Heart right ventricle (tissue), 16 donors: ENCODE results near the gene EDEM1. TPM values are rescaled to one million over a fixed set of nuclear protein-coding genes. Genes with fewer than 3 reads are reported as not detected.

Experiments
- ATAC-seq, 8 donors: fragments of 200-7000 bp; cut with Tn5 transposase; one replicate each; pipeline ENCODE4 v1.9.1; 2020; ENCODE audit warnings: mild to moderate bottlenecking in 8 of 8, moderate library complexity in 8 of 8, moderate number of reproducible peaks in 1 of 8
- DNase-seq, 2 donors: peaks; one replicate each; pipeline ENCODE4 v3.0.0-alpha.2; 2020
- H3K27ac ChIP-seq, 10 donors: fragments of 200-600 bp; sonication (generic) in 2 of 10; one replicate each; pipeline versions ENCODE4 v1.5.0 to v1.8.0; 2020 to 2022; ENCODE audit warnings: mild to moderate bottlenecking in 3 of 10
- H3K27me3 ChIP-seq, 7 donors: fragments of 200-600 bp; one replicate each; pipeline ENCODE4 v1.8.0; 2021 to 2022; ENCODE audit warnings: mild to moderate bottlenecking in 2 of 7
- H3K36me3 ChIP-seq, 9 donors: fragments of 200-600 bp; sonication (generic) in 1 of 9; one replicate each; pipeline versions ENCODE4 v1.5.0 to v1.8.0; 2020 to 2022; ENCODE audit warnings: mild to moderate bottlenecking in 2 of 9
- H3K4me1 ChIP-seq, 9 donors: fragments of 200-600 bp; sonication (generic) in 1 of 9; one replicate each; pipeline versions ENCODE4 v1.5.0 to v1.8.0; 2020 to 2022; ENCODE audit warnings: mild to moderate bottlenecking in 4 of 9
- H3K4me3 ChIP-seq, 10 donors: fragments of 200-600 bp; sonication (generic) in 2 of 10; one replicate each; pipeline versions ENCODE4 v1.5.0 to v1.8.0; 2020 to 2022; ENCODE audit warnings: mild to moderate bottlenecking in 7 of 10, moderate library complexity in 2 of 10
- H3K9me3 ChIP-seq, 11 donors: fragments of 200-600 bp in 10 of 11; sonication (generic) in 2 of 11; one replicate each; pipeline versions ENCODE4 v1.5.0 to v1.8.0; 2013 to 2022; ENCODE audit warnings: mild to moderate bottlenecking in 2 of 11, control low read depth in 1 of 11, moderate library complexity in 1 of 11
- WGBS, 2 donors: extraction: QIAGEN DNeasy Blood & Tissue Kit; methylation state at CpG; one replicate each; pipeline ENCODE4 v1.1.7; 2013; ENCODE audit warnings: inconsistent platforms in 1 of 2; 5-methylcytosine and 5-hydroxymethylcytosine counted together
- intact Hi-C, 10 donors: fragments of 100-400 bp; cut with DNase I; formaldehyde crosslinking; loops; one replicate each; pipeline versions ENCODE4 v1.11.1 to v1.14.2; 2022
- polyA plus RNA-seq, 2 donors: library from polyadenylated mRNA; stranded (reverse); fragments of 200-250 nt; gene quantifications; one replicate each; pipeline ENCODE4 v1.2.3, GENCODE V29; 2013
- total RNA-seq, 10 donors: library from RNA; stranded (reverse); fragmentation: NEBNext Ultra II Directional in 3 of 10; extraction: Animal tissue kit (Norgen Biotek cat#: 25700) in 3 of 10; gene quantifications; one replicate each; pipeline versions ENCODE4 v1.2.1 to v1.2.4, GENCODE V29; 2021 to 2023
- TF ChIP-seq, protein P1 (sequence below), 9 donors: fragments of 200-600 bp; sonication (generic) in 2 of 9; IDR thresholded peaks; one replicate each; pipeline versions ENCODE4 v1.5.0 to v1.8.0; 2021 to 2022; ENCODE audit warnings: antibody characterized with exemption in 9 of 9, mild to moderate bottlenecking in 5 of 9, moderate library complexity in 1 of 9
- donor health status: Arrhythmogenic right ventricular cardiomyopathy.
- donor health status: ischemic (EF 13 %, LVEDD 7.1; RV severe dilation, severe dysfunction).
- donor health status: healthy with polysubstance abuse.
- donor health status: DM: no; HTN: yes; CAD: no.
- donor health status: DM: no; HTN: no; CAD: no.
- donor health status: ischemic (EF 25% LVEDD 6.9; RV normal size, moderate dysfunction).
- donor health status: ischemic (EF 25% LVEDD 5.7; RV mildly dilated, moderate dysfunction).
- donor health status: healthy.
- donor health status: DM: yes; HTN: yes; CAD: no.
- donor health status: Ischemic cardiomyopathy.
- donor health status: ischemic (EF 35%, LVEDD 5.7; RV mildly dilated, moderate dysfunction).
- donor health status: nonischemic (EF 11% LVEDD 7.7; RV severe dilation, severe dysfunction).
- donor health status: DM: yes; HTN: yes; CAD: no.
- donor health status: PGD.
- donor health status: ischemic (EF 29% LVEDD 5.4; RV normal size, mild dysfunction).
- donor health status: nonischemic (EF 23%, LVEDD 6.1; RV moderate dilation, normal function).

Gene EDEM1
- total and polyA plus RNA-seq, 12 donors, result 2.2 to 19.0 (median 9.1) TPM

DNA sequence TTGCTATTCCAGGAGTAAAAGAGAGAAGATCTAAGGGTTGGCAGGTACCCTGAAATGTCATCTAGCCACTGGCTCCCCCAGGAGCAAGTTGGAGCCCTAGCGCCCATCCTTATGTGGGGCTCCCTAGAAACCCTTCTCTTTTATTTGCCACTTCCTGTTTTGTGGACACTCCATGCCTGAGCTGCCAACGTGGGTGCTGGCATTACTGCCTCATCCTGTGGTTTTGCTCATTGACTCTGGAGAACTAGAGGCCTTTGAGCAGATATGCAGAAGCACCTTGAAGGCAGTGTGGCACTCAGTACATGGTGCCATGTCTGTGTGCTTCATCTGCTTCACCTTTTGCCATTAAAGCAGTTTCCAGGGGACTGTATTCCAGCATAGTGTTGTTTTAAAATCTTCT, 8.1 kb downstream of the EDEM1 start:
- WGBS, 2 donors, result 70 to 72% methylated on average over 2 of the region's 2 CpGs
- ATAC-seq (peak in 7 of 8 donors; percentile 21 to 53 (median 47)), DNase-seq (no peak)
- Histone ChIP-seq H3K36me3 (peaks cover 0 to 39% (median 8%) of the 10 kb centered on the region in 9 donors), H3K4me3 (no peak overlapping the region), H3K4me1 (peaks cover 0 to 100% (median 19%) of the 10 kb centered on the region in 9 donors), H3K9me3 (no peaks in the 10 kb centered on the region), H3K27me3 (no peaks in the 10 kb centered on the region), H3K27ac (peak overlapping the region in 2 of 10 donors; percentile 6 to 86)
- TF ChIP-seq, protein P1, sequence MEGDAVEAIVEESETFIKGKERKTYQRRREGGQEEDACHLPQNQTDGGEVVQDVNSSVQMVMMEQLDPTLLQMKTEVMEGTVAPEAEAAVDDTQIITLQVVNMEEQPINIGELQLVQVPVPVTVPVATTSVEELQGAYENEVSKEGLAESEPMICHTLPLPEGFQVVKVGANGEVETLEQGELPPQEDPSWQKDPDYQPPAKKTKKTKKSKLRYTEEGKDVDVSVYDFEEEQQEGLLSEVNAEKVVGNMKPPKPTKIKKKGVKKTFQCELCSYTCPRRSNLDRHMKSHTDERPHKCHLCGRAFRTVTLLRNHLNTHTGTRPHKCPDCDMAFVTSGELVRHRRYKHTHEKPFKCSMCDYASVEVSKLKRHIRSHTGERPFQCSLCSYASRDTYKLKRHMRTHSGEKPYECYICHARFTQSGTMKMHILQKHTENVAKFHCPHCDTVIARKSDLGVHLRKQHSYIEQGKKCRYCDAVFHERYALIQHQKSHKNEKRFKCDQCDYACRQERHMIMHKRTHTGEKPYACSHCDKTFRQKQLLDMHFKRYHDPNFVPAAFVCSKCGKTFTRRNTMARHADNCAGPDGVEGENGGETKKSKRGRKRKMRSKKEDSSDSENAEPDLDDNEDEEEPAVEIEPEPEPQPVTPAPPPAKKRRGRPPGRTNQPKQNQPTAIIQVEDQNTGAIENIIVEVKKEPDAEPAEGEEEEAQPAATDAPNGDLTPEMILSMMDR (IDR thresholded peaks at IDR 0.05), result no peak
- intact Hi-C loops, result no loop called here

DNA sequence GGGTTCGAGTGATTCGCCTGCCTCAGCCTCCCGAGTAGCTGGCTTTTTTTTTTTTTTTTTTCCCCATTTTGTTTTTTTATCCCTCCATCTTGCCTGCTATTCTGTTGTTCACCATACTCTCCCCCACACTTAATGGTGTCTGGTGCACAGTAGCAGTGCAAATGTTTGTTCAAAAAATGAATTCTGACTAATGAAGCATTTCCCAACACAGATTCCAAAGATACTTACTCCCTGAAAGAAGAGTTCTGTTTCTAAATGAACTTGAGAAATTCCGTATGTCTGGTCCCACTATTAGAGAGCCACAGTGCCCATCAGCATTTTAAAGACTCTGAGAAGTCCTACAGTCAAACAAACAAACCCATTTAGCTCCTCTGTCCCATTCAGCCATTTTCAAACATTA, 9.5 kb downstream of the EDEM1 start:
- intact Hi-C loops, result no loop called here
- WGBS, 2 donors, result 88 to 97% methylated on average over 4 of the region's 4 CpGs
- no peak overlapping the region for H3K4me3 ChIP-seq
- no peaks in the 10 kb centered on the region for H3K27me3 ChIP-seq
- H3K36me3 ChIP-seq, result peaks cover 0 to 53% (median 11%) of the 10 kb centered on the region in 9 donors
- TF ChIP-seq, protein P1 (IDR thresholded peaks at IDR 0.05), result no peak
- H3K27ac ChIP-seq, result peak overlapping the region in 1 of 10 donors; percentile 86
- ATAC-seq (peak in 1 of 8 donors; percentile 20), DNase-seq (no peak)
- peaks cover 0 to 86% (median 14%) of the 10 kb centered on the region in 9 donors for H3K4me1 ChIP-seq
- no peaks in the 10 kb centered on the region for H3K9me3 ChIP-seq

DNA sequence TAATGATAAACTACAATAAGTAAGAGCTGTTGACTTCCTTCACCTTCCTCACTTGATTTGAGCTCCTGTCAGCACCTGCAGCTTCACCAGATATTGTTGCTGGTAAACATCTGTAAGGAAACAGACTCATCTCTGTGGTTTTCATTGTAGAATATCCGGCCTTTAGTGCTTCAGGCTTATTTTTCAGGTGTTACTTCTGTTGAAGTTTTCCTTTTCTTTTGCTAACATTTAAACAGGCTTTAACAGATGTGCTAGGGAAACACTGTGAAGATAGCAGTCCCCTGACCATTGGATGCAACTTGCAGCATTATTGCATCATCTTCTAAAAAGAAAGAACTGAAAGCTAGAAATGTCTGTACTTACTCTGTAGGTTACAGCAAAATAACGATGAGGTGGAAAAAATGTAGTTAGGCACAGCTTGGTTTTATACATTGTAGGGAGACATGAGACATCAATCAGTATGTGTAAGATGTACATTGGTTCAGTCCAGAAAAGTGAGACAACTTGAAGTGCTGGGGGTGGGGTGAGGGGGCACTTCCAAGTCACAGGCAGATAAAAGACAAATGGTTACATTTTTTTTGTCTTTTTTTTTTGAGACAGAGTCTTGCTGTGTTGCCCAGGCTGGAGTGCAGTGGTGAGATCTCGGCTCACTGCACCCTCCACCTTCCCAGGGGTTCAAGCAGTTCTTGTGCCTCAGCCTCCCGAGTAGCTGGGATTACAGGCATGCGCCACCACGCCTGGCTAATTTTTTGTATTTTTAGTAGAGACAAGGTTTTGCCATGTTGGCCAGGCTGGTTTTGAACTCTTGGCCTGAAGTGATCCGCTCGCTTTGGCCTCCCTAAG, 10.2 kb downstream of the EDEM1 start:
- TF ChIP-seq, protein P1 (IDR thresholded peaks at IDR 0.05), result no peak
- DNase-seq (no peak), ATAC-seq (peak in 5 of 8 donors; percentile 25 to 38 (median 32))
- peaks cover 0 to 79% (median 14%) of the 10 kb centered on the region in 9 donors for H3K4me1 ChIP-seq
- no peak overlapping the region for H3K4me3 ChIP-seq
- peak overlapping the region in 1 of 10 donors; percentile 86 for H3K27ac ChIP-seq
- no peaks in the 10 kb centered on the region for H3K27me3 ChIP-seq
- intact Hi-C loops, result no loop called here
- no peaks in the 10 kb centered on the region for H3K9me3 ChIP-seq
- 93 to 98% methylated on average over 8 of the region's 8 CpGs for WGBS, 2 donors
- H3K36me3 ChIP-seq, result peaks cover 1 to 60% (median 18%) of the 10 kb centered on the region in 9 donors

DNA sequence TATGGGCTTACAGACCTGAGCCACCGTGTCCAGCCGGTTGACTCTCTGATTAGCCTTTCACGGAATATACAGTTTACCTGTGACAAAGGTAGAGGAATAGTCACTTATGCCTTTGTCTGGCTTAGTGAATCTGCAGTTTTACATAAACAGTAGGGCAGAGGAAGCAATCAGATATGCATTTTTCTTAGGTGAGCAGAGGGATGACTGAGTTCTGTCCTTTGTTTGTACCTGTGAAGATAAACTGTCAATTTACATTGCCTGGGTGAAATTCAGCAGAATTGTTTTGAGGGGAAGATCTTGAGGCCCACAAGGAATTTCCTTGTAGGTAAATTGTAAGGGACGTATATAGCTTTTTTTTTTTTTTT, 10.8 kb downstream of the EDEM1 start:
- intact Hi-C loops, result no loop called here
- WGBS, 2 donors, result 97 to 99% methylated on average over 4 of the region's 4 CpGs
- Histone ChIP-seq H3K4me1 (peaks cover 0 to 73% (median 14%) of the 10 kb centered on the region in 9 donors), H3K27me3 (no peaks in the 10 kb centered on the region), H3K9me3 (no peaks in the 10 kb centered on the region), H3K36me3 (peaks cover 4 to 66% (median 20%) of the 10 kb centered on the region in 9 donors), H3K4me3 (no peak overlapping the region), H3K27ac (peak overlapping the region in 1 of 10 donors; percentile 86)
- DNase-seq (no peak), ATAC-seq (no peak)
- TF ChIP-seq, protein P1 (IDR thresholded peaks at IDR 0.05), result no peak
